H9 (cell line): ENCODE data around the gene PCDHB9. TPM values are rescaled to one million over a fixed set of nuclear protein-coding genes. Genes with fewer than 3 reads are reported as not detected.
A peak's percentile ranks its signal among the peaks of the same experiment; 100 is the strongest.
"Not testable (repeated sequence)": the region's sequence is repeated elsewhere in the genome, so short reads cannot be mapped to it uniquely, and the experiment has no call there.

Source experiments
- DNase-seq: peaks from one replicate; pipeline ENCODE4 v3.0.0-alpha.2; 2017
- H2AFZ ChIP-seq: one replicate; pipeline ENCODE4 v1.6.1; 2013; ENCODE audit warnings: mild to moderate bottlenecking, low read length, control low read depth, moderate library complexity
- H2AK5ac ChIP-seq: 2 replicates; pipeline ENCODE4 v1.6.1; 2013; ENCODE audit warnings: low read length, control low read depth, mixed read lengths; ENCODE audit not compliant: insufficient read length
- H2BK120ac ChIP-seq: one replicate; pipeline ENCODE4 v1.6.1; 2013; ENCODE audit warnings: low read depth, mild to moderate bottlenecking, low read length, control low read depth, inconsistent platforms; ENCODE audit not compliant: poor library complexity, severe bottlenecking
- H2BK12ac ChIP-seq: 2 replicates; pipeline ENCODE4 v1.6.1; 2013; ENCODE audit warnings: low read length, control low read depth, mixed read lengths, low read depth; ENCODE audit not compliant: insufficient read length
- H2BK15ac ChIP-seq: 2 replicates; pipeline ENCODE4 v1.6.1; 2013; ENCODE audit warnings: low read depth, low read length, control low read depth
- H2BK20ac ChIP-seq: one replicate; pipeline ENCODE4 v1.6.1; 2013; ENCODE audit warnings: low read depth, mild to moderate bottlenecking, low read length, control low read depth, inconsistent platforms; ENCODE audit not compliant: poor library complexity, severe bottlenecking
- H2BK5ac ChIP-seq: 2 replicates; pipeline ENCODE4 v1.6.1; 2013; ENCODE audit warnings: low read length, control low read depth, mixed read lengths; ENCODE audit not compliant: insufficient read length
- H3K14ac ChIP-seq: 2 replicates; pipeline ENCODE4 v1.6.1; 2013; ENCODE audit warnings: low read length, control low read depth; ENCODE audit not compliant: insufficient read depth
- H3K18ac ChIP-seq: 2 replicates; pipeline ENCODE4 v1.6.1; 2013; ENCODE audit warnings: low read depth, mild to moderate bottlenecking, mixed read lengths, low read length, control low read depth; ENCODE audit not compliant: insufficient read length
- H3K23ac ChIP-seq: 2 replicates; pipeline ENCODE4 v1.6.1; 2013; ENCODE audit warnings: low read length, control low read depth, mixed read lengths, low read depth; ENCODE audit not compliant: insufficient read length
- H3K23me2 ChIP-seq: 2 replicates; pipeline ENCODE4 v1.6.1; 2013; ENCODE audit warnings: low read depth, mild to moderate bottlenecking, mixed read lengths, low read length, control low read depth; ENCODE audit not compliant: insufficient read length, poor library complexity, severe bottlenecking
- H3K27ac ChIP-seq: 2 replicates; pipeline ENCODE4 v1.5.1; 2013; ENCODE audit warnings: low read length, control low read depth, mixed read lengths, low read depth; ENCODE audit not compliant: insufficient read length
- H3K27me3 ChIP-seq: 2 replicates; pipeline ENCODE4 v1.6.1; 2013; ENCODE audit warnings: low read length, control low read depth, inconsistent platforms; ENCODE audit not compliant: insufficient read depth
- H3K4ac ChIP-seq: 2 replicates; pipeline ENCODE4 v1.6.1; 2013; ENCODE audit warnings: low read depth, mild to moderate bottlenecking, control low read depth, inconsistent platforms, low read length, moderate library complexity
- H3K4me1 ChIP-seq: 2 replicates; pipeline ENCODE4 v1.6.1; 2013; ENCODE audit warnings: low read length, control low read depth, inconsistent platforms; ENCODE audit not compliant: insufficient read depth
- H3K4me2 ChIP-seq: 2 replicates; pipeline ENCODE4 v1.6.1; 2013; ENCODE audit warnings: low read length, control low read depth, mixed read lengths; ENCODE audit not compliant: insufficient read length, insufficient read depth
- H3K56ac ChIP-seq: 2 replicates; pipeline ENCODE4 v1.6.1; 2013; ENCODE audit warnings: low read depth, mild to moderate bottlenecking, mixed read lengths, low read length, control low read depth; ENCODE audit not compliant: insufficient read length
- H3K79me1 ChIP-seq: 2 replicates; pipeline ENCODE4 v1.6.1; 2013; ENCODE audit warnings: low read depth, mild to moderate bottlenecking, moderate library complexity, low read length, control low read depth, inconsistent platforms; ENCODE audit not compliant: insufficient read depth, poor library complexity, severe bottlenecking
- H3K79me2 ChIP-seq: 2 replicates; pipeline ENCODE4 v1.6.1; 2013; ENCODE audit warnings: low read length, control low read depth, inconsistent platforms; ENCODE audit not compliant: insufficient read depth
- H3K9ac ChIP-seq: 2 replicates; pipeline ENCODE4 v1.6.1; 2013; ENCODE audit warnings: low read length, control low read depth, mixed read lengths; ENCODE audit not compliant: insufficient read length; ENCODE audit errors: extremely low read depth
- H3K9me3 ChIP-seq: one replicate; pipeline ENCODE4 v1.6.1; 2013; ENCODE audit warnings: low read depth, low read length, inconsistent platforms; ENCODE audit not compliant: control insufficient read depth
- H3T11ph ChIP-seq: one replicate; pipeline ENCODE4 v1.6.1; 2013; ENCODE audit warnings: mild to moderate bottlenecking, low read length, control low read depth, inconsistent platforms
- H4K20me1 ChIP-seq: one replicate; pipeline ENCODE4 v1.6.1; 2013; ENCODE audit not compliant: control insufficient read depth, insufficient read length, insufficient read depth
- H4K5ac ChIP-seq: 2 replicates; pipeline ENCODE4 v1.6.1; 2013; ENCODE audit warnings: low read depth, mild to moderate bottlenecking, mixed read lengths, low read length, control low read depth; ENCODE audit not compliant: insufficient read length
- H4K8ac ChIP-seq: replicated peaks from 2 replicates; pipeline ENCODE4 v1.6.1; 2013; ENCODE audit warnings: low read length, control low read depth, mixed read lengths, low read depth; ENCODE audit not compliant: insufficient read length
- H4K91ac ChIP-seq: 2 replicates; pipeline ENCODE4 v1.6.1; 2013; ENCODE audit warnings: low read depth, mild to moderate bottlenecking, moderate library complexity, mixed read lengths, low read length, control low read depth; ENCODE audit not compliant: insufficient read length
- H3K27ac Mint-ChIP-seq, 3 experiments: 2 replicates in 2 of 3; 3 replicates in 1 of 3; pipeline ENCODE4 v1.8.0; 2020 to 2021; ENCODE audit warnings: mixed read lengths in 3 of 3, mild to moderate bottlenecking in 1 of 3, moderate library complexity in 1 of 3
- H3K27me3 Mint-ChIP-seq: 2 replicates; pipeline ENCODE4 v1.8.0; 2021; ENCODE audit warnings: low read depth, mild to moderate bottlenecking, moderate library complexity, mixed read lengths
- H3K36me3 Mint-ChIP-seq, 3 experiments: 2 replicates in 2 of 3; 3 replicates in 1 of 3; pipeline ENCODE4 v1.8.0; 2020 to 2021; ENCODE audit warnings: low read depth in 3 of 3, mixed read lengths in 3 of 3; ENCODE audit not compliant: insufficient read depth in 1 of 3
- H3K4me1 Mint-ChIP-seq, 2 experiments: 2 replicates each; pipeline ENCODE4 v1.8.0; 2020; ENCODE audit warnings: mixed read lengths in 2 of 2
- H3K4me3 Mint-ChIP-seq, 2 experiments: 2 replicates in 1 of 2; 3 replicates in 1 of 2; pipeline ENCODE4 v1.8.0; 2020 to 2021; ENCODE audit warnings: mild to moderate bottlenecking in 2 of 2, mixed read lengths in 2 of 2, moderate library complexity in 1 of 2
- H3K9me3 Mint-ChIP-seq, 2 experiments: 2 replicates in 1 of 2; 3 replicates in 1 of 2; pipeline ENCODE4 v1.8.0; 2020; ENCODE audit warnings: mild to moderate bottlenecking in 2 of 2, mixed read lengths in 2 of 2, moderate library complexity in 1 of 2
- CTCF ChIP-seq: fragments of 200-600 bp; sonication (generic); conservative IDR thresholded peaks from 3 replicates; pipeline ENCODE4 v1.8.0; 2021; ENCODE audit warnings: antibody characterized with exemption, mild to moderate bottlenecking
- WGBS: extraction: QIAGEN DNeasy Blood & Tissue Kit; methylation state at CpG from one replicate; pipeline ENCODE4 v1.1.7; 2013; ENCODE audit warnings: missing lambda C conversion rate, low lambda C conversion rate, mixed read lengths; ENCODE audit not compliant: insufficient read length; ENCODE audit errors: extremely low coverage; 5-methylcytosine and 5-hydroxymethylcytosine counted together
- long read RNA-seq: library from polyadenylated mRNA; unstranded; transcript quantifications from one replicate; pipeline ENCODE4 v2.0.0, GENCODE V29; 2020
- total RNA-seq: library from RNA; stranded (reverse); gene quantifications from 2 replicates; pipeline ENCODE4 v1.2.1, GENCODE V29; 2021

Gene PCDHB9
- total RNA-seq, result 2.6 and 2.9 TPM in 2 replicates
- long read RNA-seq, full-length matches to known transcripts, result 2 of 2 reads
- long read RNA-seq, partial matches to known transcripts, result 0 of 2 reads
- long read RNA-seq, other reads (novel, unspliced or antisense), result 0 of 2 reads

GRCh38 chr5:141186897-141187512 lies at the start of gene PCDHB9:
Gene PCDHB9 (plus strand): TSS chr5:141187161. CDS start chr5:141187319, 158 bp downstream.
- no peaks in the 10 kb centered on the region for H3K79me2 ChIP-seq
- peak within 1 kb of the TSS in 1 of 3 experiments; percentile 89; a peak in 1 of 7 replicates for H3K27ac Mint-ChIP-seq
- H2AFZ ChIP-seq, result peak within 1 kb of the TSS; percentile 94
- TF ChIP-seq CTCF, result peak; percentile 88
- H2AK5ac ChIP-seq, result no peak within 1 kb of the TSS
- DNase-seq, result peak; percentile 59
- no peaks in the 10 kb centered on the region for H3K79me1 ChIP-seq
- H3K18ac ChIP-seq, result no peak within 1 kb of the TSS
- no peaks in the 10 kb centered on the region for H3K4me1 ChIP-seq
- H3K36me3 Mint-ChIP-seq, result peaks cover 13 to 33% (median 17%) of the 10 kb centered on the region in 3 experiments
- no peak within 1 kb of the TSS for H3K9ac ChIP-seq
- no peak within 1 kb of the TSS for H4K5ac ChIP-seq
- H3K23ac ChIP-seq, result no peak within 1 kb of the TSS
- H3K4me3 Mint-ChIP-seq, result peak within 1 kb of the TSS in 1 of 2 experiments; percentile 50; a peak in 2 of 5 replicates
- H3T11ph ChIP-seq, result no peak within 1 kb of the TSS
- no peak within 1 kb of the TSS for H2BK15ac ChIP-seq
- no peaks in the 10 kb centered on the region for H3K23me2 ChIP-seq
- H3K56ac ChIP-seq, result no peak within 1 kb of the TSS
- no peak within 1 kb of the TSS for H2BK20ac ChIP-seq
- H3K27ac ChIP-seq, result no peak within 1 kb of the TSS
- H2BK120ac ChIP-seq, result no peak within 1 kb of the TSS
- no peak within 1 kb of the TSS for H3K4me2 ChIP-seq
- H4K8ac ChIP-seq, result no peak within 1 kb of the TSS
- no peak within 1 kb of the TSS for H3K4ac ChIP-seq
- no peaks in the 10 kb centered on the region for H3K9me3 ChIP-seq
- H3K27me3 ChIP-seq, result no peaks in the 10 kb centered on the region
- H3K9me3 Mint-ChIP-seq, result peaks cover 29 to 35% of the 10 kb centered on the region in 2 experiments
- no peak within 1 kb of the TSS for H2BK5ac ChIP-seq
- H4K20me1 ChIP-seq, result no peaks in the 10 kb centered on the region
- H3K14ac ChIP-seq, result no peak within 1 kb of the TSS
- no peak within 1 kb of the TSS for H4K91ac ChIP-seq
- peaks cover 7 to 15% of the 10 kb centered on the region in 2 experiments for H3K4me1 Mint-ChIP-seq
- H2BK12ac ChIP-seq, result no peak within 1 kb of the TSS
- WGBS, result no CpG with 5 or more reads among the region's 9 CpGs
- no peaks in the 10 kb centered on the region; the same call in none of the 2 replicates for H3K27me3 Mint-ChIP-seq

GRCh38 chr5:141137346-141137745 lies 49.6 kb upstream of the PCDHB9 start:
- not testable (repeated sequence) for H2AFZ ChIP-seq, DNase-seq, H3K4ac ChIP-seq, H3K4me1 Mint-ChIP-seq, H3T11ph ChIP-seq, H2AK5ac ChIP-seq, H2BK15ac ChIP-seq, H3K56ac ChIP-seq, H2BK5ac ChIP-seq, H3K79me1 ChIP-seq, H3K9me3 ChIP-seq, H3K27ac ChIP-seq, H3K23me2 ChIP-seq, H4K20me1 ChIP-seq, H3K9ac ChIP-seq, H3K27me3 Mint-ChIP-seq, H3K23ac ChIP-seq, H2BK20ac ChIP-seq, H3K14ac ChIP-seq, H3K27me3 ChIP-seq, H3K4me2 ChIP-seq, H4K8ac ChIP-seq, H4K91ac ChIP-seq, H4K5ac ChIP-seq, H3K4me1 ChIP-seq, H2BK12ac ChIP-seq, H3K4me3 Mint-ChIP-seq, H2BK120ac ChIP-seq, H3K18ac ChIP-seq, H3K27ac Mint-ChIP-seq, H3K79me2 ChIP-seq
- Mint-ChIP-seq H3K9me3 (peaks cover 43 to 51% of the 10 kb centered on the region in 2 experiments), H3K36me3 (peaks cover 16 to 44% (median 20%) of the 10 kb centered on the region in 3 experiments)
- WGBS, result no CpG with 5 or more reads among the region's 34 CpGs
